Measurements from ENCODE around the gene SLC12A4.
A peak's percentile ranks its signal among the peaks of the same experiment; 100 is the strongest.

SLC12A4 gene

GRCh38 chr16:67993207-67994039 is 25.0 kb upstream of the SLC12A4 start:
- Histone ChIP-seq H3K27ac (peak overlapping the region; percentile 25 to 68), H3K4me3 (peak overlapping the region; percentile 70)
- peak; percentile 99 for TF ChIP-seq CTCF (IDR thresholded peaks at IDR 0.05)
- no peak for DNase-seq (ENCODE audit: low spot score)

GRCh38 chr16:67992661-67993206 is 24.3 kb upstream of the SLC12A4 start:
- TF ChIP-seq CTCF (IDR thresholded peaks at IDR 0.05) = no peak
- no peak for DNase-seq (ENCODE audit: low spot score)
- Histone ChIP-seq H3K4me3 (peak overlapping the region; percentile 70), H3K27ac (peak overlapping the region in 1 of 2 donors; percentile 68)

GRCh38 chr16:67990018-67990386 is 21.6 kb upstream of the SLC12A4 start:
- TF ChIP-seq CTCF (IDR thresholded peaks at IDR 0.05) = no peak
- Histone ChIP-seq H3K4me3 (no peak overlapping the region), H3K27ac (no peak overlapping the region)
- DNase-seq (ENCODE audit: low spot score) = no peak

- H3K27ac ChIP-seq = no peak overlapping the region
- no peak for DNase-seq (ENCODE audit: low spot score)
- no peak overlapping the region for H3K4me3 ChIP-seq
- no peak for TF ChIP-seq CTCF (IDR thresholded peaks at IDR 0.05)
Observed at GRCh38 chr16:67989322-67990017, 21.0 kb upstream of the SLC12A4 start.

- H3K27ac ChIP-seq = no peak overlapping the region
- TF ChIP-seq CTCF (IDR thresholded peaks at IDR 0.05) = no peak
- no peak for DNase-seq (ENCODE audit: low spot score)
- H3K4me3 ChIP-seq = no peak overlapping the region
Observed at GRCh38 chr16:67988675-67989074, 20.2 kb upstream of the SLC12A4 start.

- Histone ChIP-seq H3K4me3 (no peak overlapping the region), H3K27ac (peak overlapping the region in 1 of 2 donors; percentile 7)
- TF ChIP-seq CTCF (IDR thresholded peaks at IDR 0.05) = no peak
- no peak for DNase-seq (ENCODE audit: low spot score)
Observed at GRCh38 chr16:67987460-67988160, 19.2 kb upstream of the SLC12A4 start.
